ENCODE measurements around the gene UHRF1.

UHRF1 gene

GRCh38 chr19:4966591-4966990, 57.3 kb downstream of the UHRF1 start:
- no peaks in the 10 kb centered on the region for H3K9me3 ChIP-seq (ENCODE audit: low read length)
- no peaks in the 10 kb centered on the region; the same call in 1 of the 2 replicates for H3F3A ChIP-seq (ENCODE audit: insufficient read depth, low read length)
- TF ChIP-seq EZH2 (IDR thresholded peaks at IDR 0.05; ENCODE audit: borderline replicate concordance, low read length): no peak
- no peak for TF ChIP-seq CTCF (IDR thresholded peaks at IDR 0.05; ENCODE audit: low read length)
- no peak overlapping the region for H2AFZ ChIP-seq (ENCODE audit: low read length)
- H3K79me2 ChIP-seq (ENCODE audit: insufficient read depth, low read length): no peaks in the 10 kb centered on the region
- no peak overlapping the region for H3K4me3 ChIP-seq (ENCODE audit: low read depth, low read length, poor library complexity, severe bottlenecking)
- peaks cover 32% of the 10 kb centered on the region for H3K36me3 ChIP-seq (ENCODE audit: insufficient read depth, low read length)
- H3K27me3 ChIP-seq (ENCODE audit: insufficient read depth, low read length): no peaks in the 10 kb centered on the region
- no peak overlapping the region for H3K4me2 ChIP-seq (ENCODE audit: low read length)
- H3K9me2 ChIP-seq (ENCODE audit: low read depth, low read length): no peaks in the 10 kb centered on the region
- peak overlapping the region; percentile 59 for H3K27ac ChIP-seq (ENCODE audit: low read depth, low read length, poor library complexity, severe bottlenecking)
- H3K4me1 ChIP-seq (ENCODE audit: insufficient read depth, low read length, severe bottlenecking): peaks cover 28% of the 10 kb centered on the region
- H3K9ac ChIP-seq (ENCODE audit: low read length): no peak overlapping the region
- H4K20me1 ChIP-seq (ENCODE audit: insufficient read depth, low read length): no peaks in the 10 kb centered on the region

DNA sequence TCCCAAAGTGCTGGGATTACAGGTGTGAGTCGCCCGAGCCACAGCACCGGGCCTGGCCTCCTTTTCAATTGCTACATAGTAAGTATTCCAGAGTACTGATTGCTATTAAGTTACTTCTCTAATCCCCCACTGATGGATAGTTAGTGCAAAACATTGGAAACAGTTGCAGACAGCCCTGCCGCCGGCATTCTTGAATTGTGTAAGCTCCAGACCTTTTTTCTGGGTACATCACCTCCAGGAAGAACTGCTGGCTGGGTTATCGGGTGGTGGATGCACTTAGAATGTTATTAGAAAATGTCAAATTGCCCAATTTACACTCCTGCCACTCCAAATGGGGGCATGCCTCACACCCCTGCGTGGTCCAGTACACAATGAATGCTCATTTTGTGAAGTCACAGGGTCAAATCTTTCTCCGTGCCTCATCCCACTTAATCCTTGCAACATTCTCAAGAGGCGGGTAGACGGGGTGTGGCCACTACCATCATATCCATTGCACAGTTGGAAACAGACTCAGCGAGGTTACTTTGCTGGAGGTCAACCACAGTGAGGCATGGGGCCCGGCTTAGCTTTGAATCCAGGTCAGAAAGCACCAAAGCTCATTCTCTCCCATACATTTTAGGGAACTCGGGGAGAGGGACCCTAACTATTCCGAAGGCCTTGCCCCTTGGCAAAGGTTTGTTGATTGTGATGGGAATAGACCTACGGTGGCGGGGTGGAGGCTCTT, 58.6 kb downstream of the UHRF1 start:
- H3K4me2 ChIP-seq (ENCODE audit: low read length): peak overlapping the region; percentile 72
- peak overlapping the region; percentile 59 for H3K27ac ChIP-seq (ENCODE audit: low read depth, low read length, poor library complexity, severe bottlenecking)
- H3F3A ChIP-seq (ENCODE audit: insufficient read depth, low read length): no peaks in the 10 kb centered on the region; the same call in 1 of the 2 replicates
- no peaks in the 10 kb centered on the region for H3K9me3 ChIP-seq (ENCODE audit: low read length)
- H3K36me3 ChIP-seq (ENCODE audit: insufficient read depth, low read length): peaks cover 21% of the 10 kb centered on the region
- no peaks in the 10 kb centered on the region for H3K9me2 ChIP-seq (ENCODE audit: low read depth, low read length)
- peak overlapping the region; percentile 54 for H3K4me3 ChIP-seq (ENCODE audit: low read depth, low read length, poor library complexity, severe bottlenecking)
- no peaks in the 10 kb centered on the region for H3K27me3 ChIP-seq (ENCODE audit: insufficient read depth, low read length)
- no peak overlapping the region for H2AFZ ChIP-seq (ENCODE audit: low read length)
- peaks cover 42% of the 10 kb centered on the region for H3K4me1 ChIP-seq (ENCODE audit: insufficient read depth, low read length, severe bottlenecking)
- peak overlapping the region; percentile 49; the same call in 1 of the 2 replicates for H3K9ac ChIP-seq (ENCODE audit: low read length)
- H4K20me1 ChIP-seq (ENCODE audit: insufficient read depth, low read length): no peaks in the 10 kb centered on the region
- H3K79me2 ChIP-seq (ENCODE audit: insufficient read depth, low read length): no peaks in the 10 kb centered on the region
- TF ChIP-seq EZH2 (IDR thresholded peaks at IDR 0.05; ENCODE audit: borderline replicate concordance, low read length) (no peak), CTCF (IDR thresholded peaks at IDR 0.05; ENCODE audit: low read length) (no peak)

- TF ChIP-seq EZH2 (IDR thresholded peaks at IDR 0.05; ENCODE audit: borderline replicate concordance, low read length): no peak
- H3K79me2 ChIP-seq (ENCODE audit: insufficient read depth, low read length): no peaks in the 10 kb centered on the region
- H3K9ac ChIP-seq (ENCODE audit: low read length): peak within 1 kb of the TSS; percentile 66
- H3F3A ChIP-seq (ENCODE audit: insufficient read depth, low read length): no peaks in the 10 kb centered on the region; the same call in 1 of the 2 replicates
- H3K36me3 ChIP-seq (ENCODE audit: insufficient read depth, low read length): peaks cover 14% of the 10 kb centered on the region; the same call in 1 of the 2 replicates
- peak within 1 kb of the TSS; percentile 77 for H3K4me2 ChIP-seq (ENCODE audit: low read length)
- no peaks in the 10 kb centered on the region for H3K9me3 ChIP-seq (ENCODE audit: low read length)
- peak within 1 kb of the TSS; percentile 68 for H3K4me3 ChIP-seq (ENCODE audit: low read depth, low read length, poor library complexity, severe bottlenecking)
- H3K27ac ChIP-seq (ENCODE audit: low read depth, low read length, poor library complexity, severe bottlenecking): peak within 1 kb of the TSS; percentile 59
- H3K27me3 ChIP-seq (ENCODE audit: insufficient read depth, low read length): no peaks in the 10 kb centered on the region
- H3K9me2 ChIP-seq (ENCODE audit: low read depth, low read length): no peaks in the 10 kb centered on the region
- no peaks in the 10 kb centered on the region for H4K20me1 ChIP-seq (ENCODE audit: insufficient read depth, low read length)
- H3K4me1 ChIP-seq (ENCODE audit: insufficient read depth, low read length, severe bottlenecking): peaks cover 42% of the 10 kb centered on the region
- H2AFZ ChIP-seq (ENCODE audit: low read length): no peak within 1 kb of the TSS
These were observed 59.4 kb downstream of the UHRF1 start, which contains the start of gene KDM4B for GRCh38 chr19:4968462-4969291. KDM4B (plus strand) TSS chr19:4969113; CDS start chr19:5032891, 63,778 bp downstream.

All from OCI-LY1 (cell line).